ENCODE measurements around the gene KCP. TPM values are rescaled to one million over a fixed set of nuclear protein-coding genes. Genes with fewer than 3 reads are reported as not detected.

Gene KCP
- total and polyA plus RNA-seq, 2 of the 13 experiments (the other 11 are each of a cell fraction or from before 2014, with no cell fraction given), result 0.37 to 1.0 TPM

- TF ChIP-seq CCAR2 (optimal IDR thresholded peaks at IDR 0.05; ENCODE audit: low read depth, low read length) (no peak), SP140L (CRISPR knock-in tag; IDR thresholded peaks at IDR 0.05; ENCODE audit: borderline replicate concordance) (no peak), KAT7 (CRISPR knock-in tag; IDR thresholded peaks at IDR 0.05; ENCODE audit: borderline replicate concordance) (no peak), ZBTB37 (CRISPR knock-in tag; IDR thresholded peaks at IDR 0.05) (no peak), SATB2 (CRISPR knock-in tag; IDR thresholded peaks at IDR 0.05) (no peak), ZBTB46 (CRISPR knock-in tag; IDR thresholded peaks at IDR 0.05; ENCODE audit: borderline replicate concordance) (no peak), BORCS8-MEF2B (CRISPR knock-in tag; IDR thresholded peaks at IDR 0.05) (no peak)
Observed at GRCh38 chr7:128915841-128916642, 5.5 kb upstream of the KCP start (continued).

DNA sequence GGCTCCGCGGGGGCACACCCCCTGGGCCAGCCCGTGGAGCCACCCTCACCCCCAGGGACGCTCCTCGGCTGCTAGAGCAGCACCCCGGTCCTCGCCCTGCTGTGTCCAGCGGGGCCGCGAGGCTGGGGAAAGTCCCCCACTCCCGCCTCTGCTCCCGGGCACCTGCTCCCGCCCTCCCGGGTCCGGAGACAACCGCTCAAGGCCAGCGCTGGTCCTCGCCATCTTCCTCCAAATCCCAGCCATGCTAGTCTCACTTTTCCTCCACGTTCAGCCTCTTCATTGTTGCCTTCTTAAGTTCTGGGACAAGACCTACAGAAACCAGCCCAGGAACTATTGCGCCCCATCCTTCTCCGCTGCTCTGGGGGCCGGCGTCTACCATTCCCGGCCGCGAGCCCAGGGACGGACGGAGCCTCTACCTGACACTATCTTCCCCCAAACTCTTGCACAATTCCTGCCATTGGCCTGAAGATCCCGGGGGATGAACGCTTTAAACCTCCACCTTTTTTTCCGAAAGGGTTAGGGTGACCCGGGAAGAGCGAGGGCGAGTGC is 4.8 kb upstream of the KCP start:
- BruUV-seq (replicated peaks), result no TSS peak
- ChIA-PET POLR2A (no interaction called here), CTCF (ENCODE audit: low intra/inter-chr PET ratio, low total read pairs) (no interaction called here)
- no peak for FAIRE-seq
- no peaks in the 10 kb centered on the region for H3K79me2 ChIP-seq (ENCODE audit: insufficient read depth, low read length)
- peaks cover 2 to 46% of the 10 kb centered on the region in 2 experiments; a peak in 4 of 5 replicates for H3K27me3 ChIP-seq (ENCODE audit: control insufficient read depth in 1 of 2, insufficient read depth in 2 of 2, low read length in 2 of 2)
- no peaks in the 10 kb centered on the region for H3K9me3 ChIP-seq (ENCODE audit: low read length)
- H3K27ac ChIP-seq (ENCODE audit: extremely low read length, insufficient read depth, low read length), result no peak overlapping the region
- H3K9ac ChIP-seq (ENCODE audit: insufficient read depth, low read depth, low read length), result no peak overlapping the region
- peaks cover 12% of the 10 kb centered on the region for H3K4me1 ChIP-seq (ENCODE audit: insufficient read depth, low read length)
- no peak for DNase-seq (ENCODE audit: low spot score)
- no peak overlapping the region for H2AFZ ChIP-seq (ENCODE audit: low read length)
- 52% methylated on average over 23 of the region's 34 CpGs for WGBS (ENCODE audit: low lambda C conversion rate)
- TF ChIP-seq, protein P1, sequence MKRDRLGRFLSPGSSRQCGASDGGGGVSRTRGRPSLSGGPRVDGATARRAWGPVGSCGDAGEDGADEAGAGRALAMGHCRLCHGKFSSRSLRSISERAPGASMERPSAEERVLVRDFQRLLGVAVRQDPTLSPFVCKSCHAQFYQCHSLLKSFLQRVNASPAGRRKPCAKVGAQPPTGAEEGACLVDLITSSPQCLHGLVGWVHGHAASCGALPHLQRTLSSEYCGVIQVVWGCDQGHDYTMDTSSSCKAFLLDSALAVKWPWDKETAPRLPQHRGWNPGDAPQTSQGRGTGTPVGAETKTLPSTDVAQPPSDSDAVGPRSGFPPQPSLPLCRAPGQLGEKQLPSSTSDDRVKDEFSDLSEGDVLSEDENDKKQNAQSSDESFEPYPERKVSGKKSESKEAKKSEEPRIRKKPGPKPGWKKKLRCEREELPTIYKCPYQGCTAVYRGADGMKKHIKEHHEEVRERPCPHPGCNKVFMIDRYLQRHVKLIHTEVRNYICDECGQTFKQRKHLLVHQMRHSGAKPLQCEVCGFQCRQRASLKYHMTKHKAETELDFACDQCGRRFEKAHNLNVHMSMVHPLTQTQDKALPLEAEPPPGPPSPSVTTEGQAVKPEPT (CRISPR knock-in tag; IDR thresholded peaks at IDR 0.05; ENCODE audit: low read depth), result no peak
- TF ChIP-seq CEBPB (IDR thresholded peaks at IDR 0.05; ENCODE audit: borderline replicate concordance, low read depth, low read length), result peak; percentile 45; the same call in 1 of the 2 replicates
- H3K4me2 ChIP-seq (ENCODE audit: low read depth, low read length), result no peak overlapping the region
- H4K20me1 ChIP-seq (ENCODE audit: insufficient read depth, low read length), result no peaks in the 10 kb centered on the region
- intact Hi-C loops (cut with micrococcal nuclease; ENCODE audit: unreplicated experiment) (no loop called here), in situ Hi-C loops (cut with HindIII; ENCODE audit: extremely low pct_ligation_motif_present, low pct_unique_long_range_greater_than_20kb) (no loop called here)
- H3K36me3 ChIP-seq (replicated peaks in 1 of 2; ENCODE audit: control insufficient read depth in 1 of 2, insufficient read depth in 2 of 2, low read length in 2 of 2), result no peaks in the 10 kb centered on the region
- H3K4me3 ChIP-seq (replicated peaks in 1 of 3; ENCODE audit: insufficient read depth in 1 of 3, low read depth in 2 of 3, low read length in 3 of 3), result no peak overlapping the region
- ATAC-seq, result no peak
